GM19023 (cell line): ENCODE results near the gene JMJD6.

ENCODE experiments used
- ATAC-seq: cut with Tn5 transposase; IDR thresholded peaks from one replicate; pipeline ENCODE4 v1.9.1; 2021; ENCODE audit warnings: mild to moderate bottlenecking, moderate library complexity; ENCODE audit not compliant: unreplicated experiment

The JMJD6 gene

GRCh38 chr17:76683011-76683755 is 43.2 kb downstream of the JMJD6 start:
- no peak for ATAC-seq

GRCh38 chr17:76682296-76682695 is 44.1 kb downstream of the JMJD6 start:
- ATAC-seq: no peak

- ATAC-seq: no peak
Measured at GRCh38 chr17:76681222-76682137, 44.9 kb downstream of the JMJD6 start.

GRCh38 chr17:76679239-76679638 is 47.2 kb downstream of the JMJD6 start:
- ATAC-seq: no peak

GRCh38 chr17:76678330-76678729 is 48.1 kb downstream of the JMJD6 start:
- ATAC-seq: no peak

GRCh38 chr17:76677406-76677805 is 49.0 kb downstream of the JMJD6 start:
- no peak for ATAC-seq

GRCh38 chr17:76676629-76677028 is 49.8 kb downstream of the JMJD6 start:
- ATAC-seq: no peak

- no peak for ATAC-seq
Measured at GRCh38 chr17:76675648-76676047, 50.8 kb downstream of the JMJD6 start.

- ATAC-seq: no peak
Measured at GRCh38 chr17:76674600-76674999, 51.8 kb downstream of the JMJD6 start.

GRCh38 chr17:76673729-76674128 is 52.7 kb downstream of the JMJD6 start:
- ATAC-seq: no peak

- ATAC-seq: no peak
Measured at GRCh38 chr17:76672892-76673291, 53.5 kb downstream of the JMJD6 start.

GRCh38 chr17:76672270-76672851 is 54.0 kb downstream of the JMJD6 start:
- ATAC-seq: no peak

GRCh38 chr17:76671912-76672262 is 54.5 kb downstream of the JMJD6 start:
- ATAC-seq: no peak

- peak; percentile 99 for ATAC-seq
Measured at GRCh38 chr17:76671123-76671911, 55.1 kb downstream of the JMJD6 start.

GRCh38 chr17:76670718-76671122 is 55.7 kb downstream of the JMJD6 start:
- no peak for ATAC-seq

- no peak for ATAC-seq
Measured at GRCh38 chr17:76670020-76670717, 56.2 kb downstream of the JMJD6 start.
